GM12872 (cell line): ENCODE results near the gene NRXN3.

ENCODE experiments used
- TF ChIP-seq, protein P1 (sequence below): IDR thresholded peaks from 3 replicates; pipeline ENCODE4 v1.5.1; 2011; ENCODE audit warnings: low read depth, mild to moderate bottlenecking, low read length, moderate library complexity; ENCODE audit not compliant: insufficient read depth

The NRXN3 gene

DNA sequence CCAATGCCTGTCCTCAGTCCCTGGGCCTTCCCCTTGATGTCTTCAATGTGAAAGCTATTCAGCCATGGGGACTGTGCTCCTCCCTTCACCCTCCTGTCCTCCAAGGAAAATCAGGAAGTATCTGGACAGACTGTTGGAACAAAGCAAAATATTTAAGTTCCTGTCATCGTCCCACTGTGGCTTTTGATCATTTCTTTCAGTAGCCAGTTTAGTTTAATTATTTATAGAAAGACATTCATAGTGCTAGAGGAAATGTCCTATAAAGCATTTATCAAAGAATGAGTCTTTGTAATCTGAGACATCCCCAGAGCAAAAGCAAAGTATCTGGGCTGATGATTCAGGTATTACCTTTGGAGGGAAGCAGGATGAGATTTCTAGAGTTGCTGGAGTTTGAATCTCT, 254.1 kb downstream of the NRXN3 start:
- TF ChIP-seq, protein P1, sequence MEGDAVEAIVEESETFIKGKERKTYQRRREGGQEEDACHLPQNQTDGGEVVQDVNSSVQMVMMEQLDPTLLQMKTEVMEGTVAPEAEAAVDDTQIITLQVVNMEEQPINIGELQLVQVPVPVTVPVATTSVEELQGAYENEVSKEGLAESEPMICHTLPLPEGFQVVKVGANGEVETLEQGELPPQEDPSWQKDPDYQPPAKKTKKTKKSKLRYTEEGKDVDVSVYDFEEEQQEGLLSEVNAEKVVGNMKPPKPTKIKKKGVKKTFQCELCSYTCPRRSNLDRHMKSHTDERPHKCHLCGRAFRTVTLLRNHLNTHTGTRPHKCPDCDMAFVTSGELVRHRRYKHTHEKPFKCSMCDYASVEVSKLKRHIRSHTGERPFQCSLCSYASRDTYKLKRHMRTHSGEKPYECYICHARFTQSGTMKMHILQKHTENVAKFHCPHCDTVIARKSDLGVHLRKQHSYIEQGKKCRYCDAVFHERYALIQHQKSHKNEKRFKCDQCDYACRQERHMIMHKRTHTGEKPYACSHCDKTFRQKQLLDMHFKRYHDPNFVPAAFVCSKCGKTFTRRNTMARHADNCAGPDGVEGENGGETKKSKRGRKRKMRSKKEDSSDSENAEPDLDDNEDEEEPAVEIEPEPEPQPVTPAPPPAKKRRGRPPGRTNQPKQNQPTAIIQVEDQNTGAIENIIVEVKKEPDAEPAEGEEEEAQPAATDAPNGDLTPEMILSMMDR, result no peak

DNA sequence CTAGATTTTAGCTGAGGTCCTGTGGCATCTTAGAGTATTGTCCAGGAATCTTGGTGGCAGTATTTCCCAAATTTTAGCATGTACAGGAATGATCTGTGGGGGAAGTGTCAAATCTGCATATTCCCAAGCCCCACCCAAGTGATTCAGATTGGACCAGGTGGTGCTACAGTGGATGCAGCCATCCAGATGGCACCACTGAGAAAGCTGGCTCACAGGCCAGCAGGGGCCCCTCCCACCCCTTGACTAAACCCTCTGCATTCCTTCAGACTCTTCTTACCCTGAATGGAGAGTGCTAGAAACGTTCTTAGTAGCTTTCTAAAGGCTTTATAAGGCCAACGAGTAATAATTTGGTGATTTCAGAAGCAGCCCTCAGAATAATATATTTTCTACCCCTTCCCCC, 255.2 kb downstream of the NRXN3 start:
- TF ChIP-seq, protein P1, result no peak

DNA sequence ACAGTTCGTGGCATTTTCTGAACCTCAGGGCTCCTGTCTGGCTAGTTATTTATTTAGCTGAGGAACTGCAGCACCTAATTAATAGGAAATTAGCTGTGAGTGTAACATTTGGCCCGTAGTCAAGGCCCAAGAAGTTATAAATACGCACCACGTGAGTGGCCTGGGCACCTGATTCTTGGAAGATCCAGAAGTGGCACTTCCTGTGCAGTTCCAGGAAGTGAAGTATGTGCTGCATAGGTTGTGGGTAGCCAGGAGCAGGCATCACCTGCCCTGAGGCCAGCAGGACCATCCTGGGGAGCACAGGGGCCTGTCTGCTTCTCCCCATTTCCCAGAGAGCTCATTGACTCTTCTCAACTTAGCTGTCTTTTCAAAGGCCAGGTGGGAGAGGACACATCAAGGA, 255.6 kb downstream of the NRXN3 start:
- TF ChIP-seq, protein P1, result no peak

- TF ChIP-seq, protein P1, result no peak
Measured at GRCh38 chr14:78432046-78432445, 261.9 kb downstream of the NRXN3 start.

DNA sequence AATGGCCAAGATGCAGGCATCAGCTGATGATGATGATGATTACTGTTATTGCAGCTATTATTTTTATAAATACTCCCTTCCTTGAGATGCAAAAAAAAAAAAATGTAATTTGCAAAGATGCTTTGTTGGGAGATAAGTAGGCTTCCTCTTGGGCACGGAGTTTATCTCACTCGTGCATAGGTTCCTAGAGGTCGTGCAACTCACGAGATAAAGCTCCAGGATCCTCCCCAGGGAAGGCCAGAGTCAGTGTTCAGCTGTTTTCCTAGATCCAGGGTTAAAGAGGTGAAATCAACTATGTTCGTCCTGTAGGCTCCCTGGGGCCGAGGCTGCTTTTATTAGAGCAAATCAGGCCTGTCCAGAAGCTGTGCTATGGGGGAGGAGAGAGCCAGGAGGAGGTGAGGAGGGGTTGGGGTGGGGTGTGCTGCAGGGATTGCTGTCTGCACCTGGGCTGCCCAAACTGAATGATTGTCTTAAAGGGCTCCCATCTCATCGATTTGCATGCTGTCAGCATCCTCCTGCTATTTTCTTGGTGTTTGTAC, 270.3 kb downstream of the NRXN3 start:
- TF ChIP-seq, protein P1, result no peak

- TF ChIP-seq, protein P1, result no peak
Measured at GRCh38 chr14:78443834-78444233, 273.7 kb downstream of the NRXN3 start.

DNA sequence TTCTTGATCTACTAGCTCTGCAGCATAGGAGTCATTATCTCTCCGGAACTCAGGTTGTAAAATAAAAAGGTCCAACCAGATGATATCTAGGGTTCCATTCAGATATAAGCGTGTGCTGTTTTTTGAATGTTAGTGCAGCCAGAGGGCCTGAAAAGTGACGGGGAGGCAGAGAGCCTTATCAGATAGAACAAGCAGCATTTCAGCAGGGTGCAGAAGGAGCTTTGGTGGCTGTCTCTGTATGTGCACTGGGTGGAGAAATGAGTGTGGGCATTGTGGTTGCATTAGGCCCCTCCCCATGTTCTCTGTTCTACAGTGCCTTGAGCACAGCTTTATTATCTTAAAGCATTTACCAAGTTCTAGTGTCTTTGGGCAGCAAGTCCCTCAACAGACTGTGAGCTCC, 275.1 kb downstream of the NRXN3 start:
- TF ChIP-seq, protein P1, result no peak
